ENCODE measurements around the gene JAKMIP1.

DNA sequence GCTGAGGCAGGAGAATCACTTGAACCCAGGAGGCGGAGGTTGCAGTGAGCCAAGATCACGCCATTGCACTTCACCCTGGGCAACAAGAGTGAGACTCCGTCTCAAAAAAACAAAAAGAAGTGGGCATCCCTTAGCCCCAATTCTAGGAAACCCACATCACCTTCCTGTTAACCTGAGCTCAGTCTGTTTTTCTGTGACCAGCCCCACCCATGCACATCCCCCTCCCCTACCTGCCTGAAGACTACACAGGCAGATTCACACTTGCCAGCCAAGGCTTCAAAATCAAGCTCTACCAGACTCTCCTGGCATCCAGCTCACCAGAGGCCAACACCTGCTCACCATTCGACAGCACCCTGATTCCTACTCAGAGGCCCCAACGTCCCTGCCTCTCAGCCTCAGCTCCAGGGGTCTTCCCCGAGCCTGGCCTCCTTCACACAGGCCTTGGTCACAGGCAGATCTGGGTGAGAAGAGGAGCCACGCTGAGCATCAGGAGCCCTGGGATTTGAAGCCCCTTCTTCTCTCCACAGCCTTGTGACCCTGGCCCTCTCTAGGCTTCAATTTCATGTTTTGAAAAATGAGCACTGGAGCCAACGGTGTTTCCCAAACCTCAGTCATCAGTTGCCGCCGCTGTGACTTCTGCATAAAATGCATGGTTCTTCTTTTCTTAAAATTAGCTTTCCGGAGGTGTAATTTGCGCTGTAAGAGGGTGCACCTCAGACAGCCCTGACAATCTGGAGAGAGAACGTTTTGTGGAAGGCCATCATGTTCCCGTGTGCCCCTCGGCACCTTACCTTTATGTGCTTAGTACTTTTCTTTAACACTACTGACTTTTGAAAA lies 47.3 kb downstream of the JAKMIP1 start:
- TF ChIP-seq, protein P1, sequence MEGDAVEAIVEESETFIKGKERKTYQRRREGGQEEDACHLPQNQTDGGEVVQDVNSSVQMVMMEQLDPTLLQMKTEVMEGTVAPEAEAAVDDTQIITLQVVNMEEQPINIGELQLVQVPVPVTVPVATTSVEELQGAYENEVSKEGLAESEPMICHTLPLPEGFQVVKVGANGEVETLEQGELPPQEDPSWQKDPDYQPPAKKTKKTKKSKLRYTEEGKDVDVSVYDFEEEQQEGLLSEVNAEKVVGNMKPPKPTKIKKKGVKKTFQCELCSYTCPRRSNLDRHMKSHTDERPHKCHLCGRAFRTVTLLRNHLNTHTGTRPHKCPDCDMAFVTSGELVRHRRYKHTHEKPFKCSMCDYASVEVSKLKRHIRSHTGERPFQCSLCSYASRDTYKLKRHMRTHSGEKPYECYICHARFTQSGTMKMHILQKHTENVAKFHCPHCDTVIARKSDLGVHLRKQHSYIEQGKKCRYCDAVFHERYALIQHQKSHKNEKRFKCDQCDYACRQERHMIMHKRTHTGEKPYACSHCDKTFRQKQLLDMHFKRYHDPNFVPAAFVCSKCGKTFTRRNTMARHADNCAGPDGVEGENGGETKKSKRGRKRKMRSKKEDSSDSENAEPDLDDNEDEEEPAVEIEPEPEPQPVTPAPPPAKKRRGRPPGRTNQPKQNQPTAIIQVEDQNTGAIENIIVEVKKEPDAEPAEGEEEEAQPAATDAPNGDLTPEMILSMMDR (IDR thresholded peaks at IDR 0.05), result no peak
- no peak for TF ChIP-seq POLR2A (IDR thresholded peaks at IDR 0.05)

Data from body of pancreas (tissue), 4 donors.